ENCODE data around the gene PLEKHG5. TPM values are rescaled to one million over a fixed set of nuclear protein-coding genes. Genes with fewer than 3 reads are reported as not detected.

PLEKHG5 gene, protein sequence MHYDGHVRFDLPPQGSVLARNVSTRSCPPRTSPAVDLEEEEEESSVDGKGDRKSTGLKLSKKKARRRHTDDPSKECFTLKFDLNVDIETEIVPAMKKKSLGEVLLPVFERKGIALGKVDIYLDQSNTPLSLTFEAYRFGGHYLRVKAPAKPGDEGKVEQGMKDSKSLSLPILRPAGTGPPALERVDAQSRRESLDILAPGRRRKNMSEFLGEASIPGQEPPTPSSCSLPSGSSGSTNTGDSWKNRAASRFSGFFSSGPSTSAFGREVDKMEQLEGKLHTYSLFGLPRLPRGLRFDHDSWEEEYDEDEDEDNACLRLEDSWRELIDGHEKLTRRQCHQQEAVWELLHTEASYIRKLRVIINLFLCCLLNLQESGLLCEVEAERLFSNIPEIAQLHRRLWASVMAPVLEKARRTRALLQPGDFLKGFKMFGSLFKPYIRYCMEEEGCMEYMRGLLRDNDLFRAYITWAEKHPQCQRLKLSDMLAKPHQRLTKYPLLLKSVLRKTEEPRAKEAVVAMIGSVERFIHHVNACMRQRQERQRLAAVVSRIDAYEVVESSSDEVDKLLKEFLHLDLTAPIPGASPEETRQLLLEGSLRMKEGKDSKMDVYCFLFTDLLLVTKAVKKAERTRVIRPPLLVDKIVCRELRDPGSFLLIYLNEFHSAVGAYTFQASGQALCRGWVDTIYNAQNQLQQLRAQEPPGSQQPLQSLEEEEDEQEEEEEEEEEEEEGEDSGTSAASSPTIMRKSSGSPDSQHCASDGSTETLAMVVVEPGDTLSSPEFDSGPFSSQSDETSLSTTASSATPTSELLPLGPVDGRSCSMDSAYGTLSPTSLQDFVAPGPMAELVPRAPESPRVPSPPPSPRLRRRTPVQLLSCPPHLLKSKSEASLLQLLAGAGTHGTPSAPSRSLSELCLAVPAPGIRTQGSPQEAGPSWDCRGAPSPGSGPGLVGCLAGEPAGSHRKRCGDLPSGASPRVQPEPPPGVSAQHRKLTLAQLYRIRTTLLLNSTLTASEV
- polyA plus RNA-seq: 10 to 100 TPM in 1 of 3 donors, 1 to 10 TPM in 2; 1.7 to 16.8 (median 9.4) TPM

DNA sequence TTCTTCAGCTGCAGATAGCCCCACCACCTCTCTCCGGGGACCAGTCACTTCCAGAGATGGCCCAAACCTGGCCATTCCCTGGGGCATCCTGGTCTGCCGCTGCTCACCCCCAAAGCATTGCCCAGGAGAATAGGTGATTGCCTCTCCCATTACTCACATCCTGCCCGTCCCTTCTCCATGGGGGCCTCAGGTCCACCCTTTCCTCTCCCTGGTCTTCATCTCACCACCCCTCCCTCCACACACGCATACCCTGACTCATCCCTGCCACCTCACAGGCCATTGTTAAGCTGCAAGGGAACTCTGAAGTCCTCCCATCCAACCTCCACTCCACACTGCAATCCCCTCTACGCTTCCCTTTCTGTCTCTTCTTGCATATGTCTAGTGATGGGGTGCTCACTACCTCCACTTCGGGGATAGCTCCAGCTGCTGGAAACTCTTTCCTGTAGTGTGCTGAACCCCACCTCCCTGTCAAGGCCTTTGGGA lies at the start of gene PLEKHG5:
PLEKHG5 (minus strand) TSS at position 188 of the 483 bp plus-strand sequence. CDS start 14,096 bp downstream, outside the sequence.
- 64 to 79% (median 65%) methylated on average over 6 of the region's 6 CpGs for WGBS, 3 donors
- H3K27ac ChIP-seq (ENCODE audit: low read depth, low read length): no peak within 1 kb of the TSS

DNA sequence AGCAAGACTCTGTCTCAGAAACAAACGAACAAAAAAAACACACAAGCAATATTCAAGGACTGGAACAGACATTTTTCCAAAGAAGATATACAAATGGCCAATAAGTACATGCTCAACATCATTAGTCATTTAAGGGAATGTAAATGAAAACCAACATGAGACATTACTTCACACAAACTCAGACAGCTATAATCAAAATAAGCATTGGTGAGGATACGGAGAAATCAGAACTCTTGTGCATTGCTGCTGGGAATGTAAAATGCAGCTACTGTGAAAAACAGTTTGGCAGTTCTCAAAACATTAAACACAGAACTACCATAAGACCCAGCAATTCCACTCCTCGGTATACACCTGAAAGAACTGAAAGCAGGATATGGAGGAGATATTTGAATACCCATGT lies 47.5 kb upstream of the PLEKHG5 start:
- no peak overlapping the region for H3K27ac ChIP-seq (ENCODE audit: low read depth, low read length)
- 57 to 62% (median 58%) methylated on average over 3 of the region's 3 CpGs for WGBS, 3 donors

DNA sequence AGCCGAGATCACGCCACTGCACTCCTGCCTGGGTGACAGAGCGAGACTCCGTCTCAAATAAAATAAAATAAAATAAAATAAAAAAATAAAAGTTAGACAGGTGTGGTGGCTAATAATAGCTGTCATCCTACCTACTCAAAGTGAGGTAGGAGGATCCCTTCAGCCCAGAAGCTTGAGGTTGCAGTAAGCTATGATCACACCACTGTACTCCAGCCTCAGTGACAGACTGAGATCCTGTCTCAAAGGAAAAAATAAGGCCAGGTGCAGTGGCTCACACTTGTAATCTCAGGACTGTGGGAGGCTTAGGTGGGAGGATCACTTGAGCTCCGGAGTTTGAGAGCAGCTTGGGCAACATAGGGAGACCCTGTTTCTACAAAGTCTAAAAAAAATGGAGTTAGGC lies 44.8 kb upstream of the PLEKHG5 start:
- 75 to 89% (median 76%) methylated on average over 5 of the region's 5 CpGs for WGBS, 3 donors
- H3K27ac ChIP-seq (ENCODE audit: low read depth, low read length): no peak overlapping the region

DNA sequence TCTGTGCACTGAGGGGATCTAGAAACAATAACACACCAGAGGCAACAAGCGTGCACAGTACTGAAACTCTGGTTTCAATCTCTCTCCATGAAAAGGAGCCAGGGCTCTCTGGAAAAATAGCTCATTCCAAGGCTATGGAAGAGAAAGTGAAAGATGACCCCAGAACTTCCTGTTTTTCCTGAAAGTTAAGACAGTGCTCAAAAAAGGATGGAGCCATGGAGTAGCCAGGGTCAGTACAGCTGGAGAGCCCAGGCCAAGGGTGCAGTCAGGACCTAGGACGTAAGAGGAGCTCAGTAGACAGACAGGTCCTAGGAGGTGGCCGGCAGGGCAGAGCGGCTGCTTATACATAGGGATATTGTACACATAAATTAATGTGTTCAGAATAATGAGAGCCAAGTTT lies 43.7 kb upstream of the PLEKHG5 start:
- 88 to 96% (median 90%) methylated on average over 4 of the region's 4 CpGs for WGBS, 3 donors
- no peak overlapping the region for H3K27ac ChIP-seq (ENCODE audit: low read depth, low read length)

DNA sequence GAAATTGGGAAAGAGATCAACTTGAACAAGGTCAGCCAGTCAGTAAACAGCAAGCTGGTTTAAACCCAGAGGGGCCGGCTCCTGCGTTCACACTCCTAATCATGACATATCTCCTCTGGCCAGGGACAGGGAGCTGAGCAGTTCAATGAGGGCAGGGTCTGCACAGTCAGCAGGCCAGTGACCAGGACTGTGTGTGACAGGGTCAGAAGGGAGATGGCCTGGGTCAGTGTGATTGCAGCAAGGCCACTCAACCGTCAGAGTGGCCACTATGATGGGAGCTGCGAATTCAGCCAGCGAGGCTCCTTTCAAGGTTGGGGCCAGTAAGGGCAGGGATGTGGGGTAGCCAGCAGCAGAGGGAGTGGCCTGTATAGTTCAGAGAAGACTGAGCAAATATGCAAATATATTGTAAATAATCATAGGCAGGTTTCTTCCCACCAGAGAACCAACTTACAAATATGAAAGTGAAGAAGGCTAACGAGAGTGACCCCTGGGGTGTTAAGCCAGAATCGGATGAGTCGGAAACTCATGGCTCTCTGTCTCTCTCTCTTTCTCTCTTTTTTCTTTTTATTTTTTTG lies 42.9 kb upstream of the PLEKHG5 start:
- H3K27ac ChIP-seq (ENCODE audit: low read depth, low read length): no peak overlapping the region
- 87 to 94% (median 88%) methylated on average over 8 of the region's 8 CpGs for WGBS, 3 donors

DNA sequence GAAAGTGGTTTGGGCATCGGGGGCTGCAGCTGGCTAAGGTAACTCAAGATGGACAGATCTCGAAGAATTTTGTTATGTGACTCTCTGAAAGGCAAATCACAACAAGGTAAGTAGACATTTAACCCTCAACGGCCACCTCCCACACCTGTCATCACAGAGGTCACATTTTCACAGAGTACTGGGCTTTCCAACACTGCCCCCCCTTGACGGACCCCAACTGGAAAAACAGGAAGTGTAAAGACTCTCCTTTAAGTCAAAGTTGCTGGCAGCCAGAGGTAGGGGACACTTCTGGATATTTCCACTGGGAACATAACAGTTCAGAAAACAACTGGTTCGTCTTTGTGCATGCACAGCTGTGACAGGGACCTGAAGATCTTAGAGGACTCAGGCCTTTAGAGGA lies 40.5 kb upstream of the PLEKHG5 start:
- 87 to 90% (median 88%) methylated on average over 5 of the region's 5 CpGs for WGBS, 3 donors

DNA sequence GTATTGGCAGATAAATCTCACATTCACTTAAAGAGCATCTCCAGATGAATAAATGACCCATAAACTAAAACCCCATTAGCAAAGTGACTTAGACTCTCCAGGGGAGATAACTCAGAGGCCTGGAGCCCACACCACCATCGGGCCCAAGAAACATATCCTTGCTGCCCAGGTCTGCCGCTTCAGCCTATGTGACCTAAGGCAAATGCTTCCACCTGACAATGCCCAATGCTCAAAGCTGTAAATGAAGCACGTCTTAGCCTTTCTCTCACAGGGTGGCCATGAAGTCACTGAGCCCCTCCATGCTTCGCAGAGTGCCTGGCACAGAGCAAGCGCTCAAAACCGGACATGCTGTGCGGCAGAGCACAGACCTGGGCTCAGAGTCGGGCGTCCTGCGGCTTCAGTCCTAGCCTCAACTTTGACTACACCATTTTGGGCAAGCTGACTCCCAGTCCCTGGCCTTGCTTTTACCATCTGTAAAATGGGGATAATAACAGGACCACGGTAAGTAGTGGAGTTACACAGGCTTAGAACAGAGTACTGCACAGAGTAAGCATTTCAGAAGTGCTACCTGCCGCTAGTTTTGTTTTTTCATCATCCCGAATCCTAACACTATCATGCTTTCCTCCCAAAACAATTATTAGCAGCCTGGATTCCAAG lies 39.2 kb upstream of the PLEKHG5 start:
- H3K27ac ChIP-seq (ENCODE audit: low read depth, low read length): no peak overlapping the region
- 97 to 98% (median 97%) methylated on average over 13 of the region's 13 CpGs for WGBS, 3 donors

More for the DNA sequence above, 40.5 kb upstream of the PLEKHG5 start:
- no peak overlapping the region for H3K27ac ChIP-seq (ENCODE audit: low read depth, low read length)

DNA sequence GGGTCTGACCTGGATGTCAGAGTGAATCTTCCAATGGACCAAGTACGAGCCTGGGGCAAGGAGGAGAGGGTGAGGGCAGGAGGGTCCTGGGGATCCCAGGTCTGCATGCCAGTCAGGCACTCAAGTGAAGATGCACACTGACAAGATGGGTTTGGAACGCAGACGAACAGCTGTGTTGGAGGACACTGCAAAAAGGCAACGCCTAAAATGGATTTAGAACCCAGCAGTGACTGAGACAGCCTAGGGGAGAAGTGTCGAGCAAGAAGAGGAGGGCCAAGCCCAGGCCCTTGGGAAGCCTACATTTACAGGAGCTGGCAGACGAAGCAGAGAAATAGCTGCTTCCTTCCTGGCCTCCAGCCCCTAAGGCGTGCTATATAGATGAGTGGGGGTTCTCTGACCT lies 37.0 kb upstream of the PLEKHG5 start:
- H3K27ac ChIP-seq (ENCODE audit: low read depth, low read length): no peak overlapping the region
- 83 to 88% (median 86%) methylated on average over 7 of the region's 7 CpGs for WGBS, 3 donors

DNA sequence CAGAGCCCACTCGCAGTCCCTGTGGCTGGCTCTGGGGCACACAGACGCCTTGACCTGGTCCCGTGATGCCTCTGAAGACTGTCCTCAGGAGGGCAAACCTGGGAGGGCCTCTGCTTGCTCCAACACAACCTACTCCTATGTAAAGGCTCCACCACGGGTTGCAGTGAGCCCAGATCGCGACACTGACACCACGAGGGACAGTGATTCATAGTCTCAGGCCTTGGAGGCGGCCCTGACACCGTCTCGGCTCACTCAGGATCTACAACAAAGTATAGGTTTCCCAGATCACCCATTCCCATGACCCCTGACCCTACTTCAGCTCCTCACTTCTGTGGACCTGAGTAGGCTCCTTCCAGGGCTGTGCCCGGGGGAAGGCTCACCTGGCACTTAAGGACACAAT lies 34.8 kb upstream of the PLEKHG5 start:
- no peak overlapping the region for H3K27ac ChIP-seq (ENCODE audit: low read depth, low read length)
- 84 to 87% (median 86%) methylated on average over 11 of the region's 11 CpGs for WGBS, 3 donors

DNA sequence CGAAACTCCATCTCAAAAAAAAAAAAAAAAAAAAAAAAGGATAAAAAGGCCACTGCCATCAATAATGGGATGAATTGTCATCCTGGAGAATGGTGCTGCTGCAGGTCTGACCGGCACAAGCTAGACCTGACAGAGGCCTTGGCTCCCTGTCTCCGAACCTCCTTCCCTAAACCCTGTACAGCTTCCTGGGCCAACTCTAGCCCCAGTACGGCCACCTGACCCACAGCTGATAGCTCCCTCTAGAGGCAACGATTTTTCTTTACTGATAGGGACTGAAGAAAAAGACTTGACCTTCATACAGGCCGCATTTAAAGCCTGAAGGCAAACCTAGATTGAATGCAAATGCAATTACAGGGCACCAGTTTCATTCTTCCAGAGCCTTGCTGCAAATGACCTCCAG lies 32.1 kb upstream of the PLEKHG5 start:
- WGBS, 3 donors: 41 to 52% (median 49%) methylated on average over 5 to 6 of the region's 6 CpGs
- H3K27ac ChIP-seq (ENCODE audit: low read depth, low read length): no peak overlapping the region

DNA sequence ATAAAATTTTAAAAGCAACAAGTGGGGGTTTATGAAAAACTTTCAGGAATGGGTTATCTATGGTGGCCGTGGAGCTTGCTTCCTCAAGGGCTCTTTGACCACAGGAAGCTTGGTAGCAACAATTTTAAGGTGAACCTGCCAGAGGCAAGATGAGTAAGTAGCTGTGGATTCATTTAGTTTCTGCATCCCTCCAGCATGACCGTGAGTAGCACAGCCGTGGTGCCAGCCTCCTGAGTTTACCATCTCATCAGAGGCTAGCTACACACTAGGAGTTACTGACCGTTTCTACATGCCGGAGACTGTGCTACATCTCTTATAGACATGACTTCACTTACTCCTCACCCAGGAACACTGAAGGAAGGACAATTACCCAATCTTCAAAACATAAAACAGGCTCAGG lies 30.1 kb upstream of the PLEKHG5 start:
- H3K27ac ChIP-seq (ENCODE audit: low read depth, low read length): no peak overlapping the region
- WGBS, 3 donors: 64 to 78% (median 74%) methylated on average over 5 of the region's 5 CpGs

DNA sequence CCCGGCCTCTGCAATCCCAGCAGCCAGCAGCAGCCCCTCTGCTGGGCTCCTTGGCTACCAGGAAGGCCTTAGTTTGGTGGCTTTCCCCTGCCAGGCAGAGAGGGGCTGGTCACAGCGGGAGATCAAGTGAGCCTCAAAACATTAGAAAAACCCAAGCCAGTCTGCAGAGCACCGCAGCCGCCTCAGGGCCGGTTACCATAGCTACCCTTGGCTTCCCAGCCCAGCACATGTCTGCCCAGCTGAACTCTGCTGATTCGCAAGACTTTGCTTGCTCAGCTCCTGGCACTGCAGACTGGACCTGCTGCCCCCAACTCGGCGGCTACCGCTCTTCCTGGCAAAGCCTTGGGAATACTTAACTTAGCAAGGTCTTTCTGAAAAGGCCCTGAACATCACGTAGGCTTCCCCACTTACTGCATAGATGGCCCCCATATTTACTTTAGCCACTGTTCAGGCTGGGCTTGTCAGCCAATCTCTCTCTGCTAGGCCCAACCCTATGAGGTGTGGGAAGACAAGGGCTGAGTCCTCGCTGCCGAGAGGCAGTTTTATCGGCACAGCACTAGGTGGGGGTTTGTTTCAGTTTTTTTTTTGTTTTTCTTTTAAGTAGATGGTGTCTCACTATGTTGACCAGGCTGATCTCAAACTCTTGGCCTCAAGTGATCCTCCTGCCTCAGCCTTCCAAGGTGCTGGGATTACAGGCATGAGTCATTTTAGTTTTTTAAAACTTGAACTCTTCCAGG lies 28.6 kb upstream of the PLEKHG5 start:
- 35 to 47% (median 38%) methylated on average over 13 of the region's 13 CpGs for WGBS, 3 donors
- H3K27ac ChIP-seq (ENCODE audit: low read depth, low read length): no peak overlapping the region

DNA sequence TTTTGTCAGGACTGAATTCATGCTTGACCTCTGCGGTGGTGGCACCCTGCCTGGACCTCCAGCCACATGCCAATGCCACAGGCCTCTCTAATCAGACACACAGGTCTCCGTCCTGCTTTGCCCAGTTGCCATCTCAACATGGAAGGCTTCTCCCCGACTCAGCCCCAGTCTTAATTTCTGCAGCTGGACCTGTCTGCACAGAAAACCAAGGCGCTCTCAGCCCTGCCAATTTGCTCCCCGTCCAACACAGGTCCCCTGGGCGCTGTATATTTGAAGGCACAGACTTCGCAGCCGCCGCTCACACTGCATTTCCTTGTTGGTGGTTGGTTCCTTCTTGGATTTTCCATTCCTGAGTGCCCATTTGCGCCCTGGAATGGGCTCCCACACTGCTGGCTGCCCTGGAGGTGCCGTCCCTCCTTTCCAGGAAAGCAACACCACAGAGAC lies 28.0 kb upstream of the PLEKHG5 start:
- no peak overlapping the region for H3K27ac ChIP-seq (ENCODE audit: low read depth, low read length)
- 55 to 76% (median 62%) methylated on average over 11 of the region's 11 CpGs for WGBS, 3 donors

DNA sequence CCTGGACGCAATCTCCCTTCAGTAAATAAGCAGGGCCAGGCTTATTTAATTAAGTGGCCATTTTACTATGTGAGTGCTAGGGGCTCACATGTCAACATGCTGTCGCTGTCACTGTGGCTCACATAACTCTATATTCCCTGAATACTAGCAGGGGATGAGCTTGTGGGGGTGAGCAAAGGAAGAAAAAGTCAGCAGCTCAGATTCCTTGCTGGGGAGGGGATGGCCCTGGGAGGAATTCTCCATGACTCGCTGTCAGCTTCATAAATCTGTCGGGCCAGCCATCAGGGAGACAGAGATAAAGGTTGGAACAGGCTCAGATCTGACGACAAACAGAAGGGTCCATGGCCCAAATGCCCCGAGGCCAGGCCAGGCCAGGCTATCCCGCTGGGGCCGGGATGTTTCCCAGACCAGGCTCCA lies 26.0 kb upstream of the PLEKHG5 start:
- WGBS, 3 donors: 56 to 67% (median 62%) methylated on average over 8 of the region's 8 CpGs
- no peak overlapping the region for H3K27ac ChIP-seq (ENCODE audit: low read depth, low read length)

DNA sequence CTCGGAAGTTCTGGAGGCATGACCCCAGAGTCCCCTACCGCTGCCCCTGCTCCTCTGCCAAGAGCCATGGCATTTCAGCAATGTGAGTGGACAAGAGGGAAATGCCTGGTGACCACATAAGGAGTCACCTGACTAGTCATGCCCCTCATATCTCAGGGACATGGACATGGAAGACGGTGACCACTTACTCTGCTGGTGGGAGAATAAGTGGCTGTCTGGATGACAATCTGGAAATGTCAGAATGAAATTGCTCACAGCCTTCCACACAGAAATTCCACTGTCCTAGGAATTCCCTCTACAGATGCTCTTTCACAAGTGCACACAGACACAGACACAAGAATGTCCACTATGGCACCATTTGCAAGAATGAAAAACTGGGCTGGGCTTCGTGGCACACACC lies 24.3 kb upstream of the PLEKHG5 start:
- H3K27ac ChIP-seq (ENCODE audit: low read depth, low read length): no peak overlapping the region
- WGBS, 3 donors: 76 to 94% (median 81%) methylated on average over 4 of the region's 4 CpGs

DNA sequence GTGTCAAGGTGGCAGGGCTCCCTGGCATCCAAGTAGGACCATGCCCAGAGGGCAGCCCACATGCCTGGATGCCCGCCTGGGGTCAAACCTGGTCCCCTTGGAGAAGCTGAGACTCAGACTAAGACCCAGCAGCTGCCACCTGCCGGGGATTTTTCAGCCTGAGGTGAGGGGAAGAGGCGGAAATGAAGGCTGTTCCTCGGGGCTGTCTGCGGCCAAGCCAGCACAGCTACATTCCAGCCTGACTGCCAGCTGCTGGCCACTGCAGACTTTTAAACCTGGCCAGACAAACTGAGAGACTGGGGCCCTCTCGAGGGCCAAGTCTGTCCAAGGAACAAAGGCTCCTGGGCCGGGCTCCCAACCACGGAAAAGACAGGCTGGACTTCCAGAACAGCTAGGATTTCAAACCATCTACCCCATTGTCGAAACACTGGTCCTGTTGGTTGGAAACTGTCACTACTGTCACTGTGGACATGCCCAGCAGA lies 21.9 kb upstream of the PLEKHG5 start:
- no peak overlapping the region for H3K27ac ChIP-seq (ENCODE audit: low read depth, low read length)
- 70 to 83% (median 75%) methylated on average over 9 of the region's 9 CpGs for WGBS, 3 donors

DNA sequence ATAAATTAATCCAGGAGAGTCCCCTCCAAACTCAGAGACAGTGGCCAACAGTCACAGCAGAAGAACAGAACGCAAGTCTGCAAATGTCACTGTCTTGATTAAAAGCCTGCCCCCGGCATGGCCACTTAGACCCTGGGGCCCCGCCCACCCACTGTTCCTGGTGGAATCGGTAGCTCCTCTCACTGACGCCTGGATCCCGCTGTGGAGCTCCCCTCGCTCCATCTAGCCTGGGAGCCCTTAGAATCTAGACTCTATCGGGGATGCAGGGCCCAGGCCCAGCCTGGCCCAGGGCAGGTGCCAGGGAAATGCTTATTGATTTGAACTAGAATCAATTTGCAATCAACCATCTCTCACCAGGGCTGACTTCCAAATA lies 21.4 kb upstream of the PLEKHG5 start:
- no peak overlapping the region for H3K27ac ChIP-seq (ENCODE audit: low read depth, low read length)
- 78 to 83% (median 82%) methylated on average over 8 of the region's 8 CpGs for WGBS, 3 donors
